Activated naive CD8-positive, alpha-beta T cell treated with anti-CD3 and anti-CD28 coated beads for 36 hours (primary cell): ENCODE data around the gene MUC12. TPM values are rescaled to one million over a fixed set of nuclear protein-coding genes. Genes with fewer than 3 reads are reported as not detected.
"Not testable (repeated sequence)": the region's sequence is repeated elsewhere in the genome, so short reads cannot be mapped to it uniquely, and the experiment has no call there.

Experiments
- DNase-seq: peaks from one replicate; pipeline ENCODE4 v3.0.0; 2021
- H3K27ac Mint-ChIP-seq: one replicate; pipeline ENCODE4 v1.8.0; 2022; ENCODE audit warnings: mild to moderate bottlenecking, moderate library complexity, mixed read lengths
- H3K27me3 Mint-ChIP-seq: one replicate; pipeline ENCODE4 v1.8.0; 2022; ENCODE audit warnings: mild to moderate bottlenecking, mixed read lengths
- H3K36me3 Mint-ChIP-seq: one replicate; pipeline ENCODE4 v1.8.0; 2021; ENCODE audit warnings: mild to moderate bottlenecking, mixed read lengths
- H3K4me1 Mint-ChIP-seq: one replicate; pipeline ENCODE4 v1.8.0; 2021; ENCODE audit warnings: mixed read lengths
- H3K4me3 Mint-ChIP-seq: one replicate; pipeline ENCODE4 v1.8.0; 2022; ENCODE audit warnings: mild to moderate bottlenecking, moderate library complexity, mixed read lengths
- H3K9me3 Mint-ChIP-seq: one replicate; pipeline ENCODE4 v1.8.0; 2022; ENCODE audit warnings: mixed read lengths
- total RNA-seq, 2 experiments: library from RNA; stranded (reverse); gene quantifications; one replicate each; pipeline ENCODE4 v1.2.3, GENCODE V29; 2021

MUC12 gene
- total RNA-seq, 2 experiments from 2014 or later, result 0.66 TPM; not detected in 1

DNA sequence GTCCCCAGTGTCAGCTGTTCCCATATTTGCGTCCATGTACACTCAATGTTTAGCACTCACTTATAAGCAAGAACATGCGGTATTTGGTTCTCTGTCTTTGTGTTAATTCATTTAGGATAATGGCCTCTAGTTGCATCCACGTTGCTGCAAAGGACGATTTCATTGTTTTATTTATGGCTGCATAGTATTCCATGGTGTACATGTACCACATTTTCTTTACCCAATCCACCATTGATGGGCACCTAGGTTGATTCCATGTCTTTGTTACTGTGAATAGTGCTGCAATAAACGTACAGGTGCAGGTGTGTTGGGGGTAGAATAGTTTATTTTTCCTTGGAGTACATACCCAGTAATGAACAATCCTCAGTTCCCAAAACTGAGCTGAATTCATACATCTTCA is 91.6 kb downstream of the MUC12 start:
- peaks cover 5% of the 10 kb centered on the region for H3K4me1 Mint-ChIP-seq
- H3K9me3 Mint-ChIP-seq, result no peaks in the 10 kb centered on the region
- no peak overlapping the region for H3K4me3 Mint-ChIP-seq
- peaks cover 52% of the 10 kb centered on the region for H3K27me3 Mint-ChIP-seq
- H3K36me3 Mint-ChIP-seq, result no peaks in the 10 kb centered on the region
- no peak overlapping the region for H3K27ac Mint-ChIP-seq
- DNase-seq, result no peak

DNA sequence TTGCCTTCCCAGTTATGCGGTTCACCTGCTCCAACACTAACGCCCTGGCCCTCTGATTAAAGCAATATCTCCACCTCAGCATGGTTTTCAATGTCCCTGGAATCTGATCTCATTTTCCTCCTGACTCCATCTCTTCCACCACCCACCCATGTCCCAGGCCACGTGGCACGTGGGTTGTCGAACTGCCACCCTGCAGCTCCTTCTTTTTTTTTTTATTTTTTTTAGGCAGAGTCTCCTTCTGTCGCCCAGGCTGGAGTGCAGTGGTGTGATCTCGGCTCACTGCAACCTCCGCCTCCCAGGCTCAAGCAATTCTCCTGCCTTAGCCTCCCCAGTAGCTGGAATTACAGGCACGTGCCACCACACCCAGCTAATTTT is 94.8 kb downstream of the MUC12 start:
- peaks cover 35% of the 10 kb centered on the region for H3K27me3 Mint-ChIP-seq
- not testable (repeated sequence) for H3K4me3 Mint-ChIP-seq, H3K9me3 Mint-ChIP-seq, H3K27ac Mint-ChIP-seq, DNase-seq, H3K36me3 Mint-ChIP-seq, H3K4me1 Mint-ChIP-seq

DNA sequence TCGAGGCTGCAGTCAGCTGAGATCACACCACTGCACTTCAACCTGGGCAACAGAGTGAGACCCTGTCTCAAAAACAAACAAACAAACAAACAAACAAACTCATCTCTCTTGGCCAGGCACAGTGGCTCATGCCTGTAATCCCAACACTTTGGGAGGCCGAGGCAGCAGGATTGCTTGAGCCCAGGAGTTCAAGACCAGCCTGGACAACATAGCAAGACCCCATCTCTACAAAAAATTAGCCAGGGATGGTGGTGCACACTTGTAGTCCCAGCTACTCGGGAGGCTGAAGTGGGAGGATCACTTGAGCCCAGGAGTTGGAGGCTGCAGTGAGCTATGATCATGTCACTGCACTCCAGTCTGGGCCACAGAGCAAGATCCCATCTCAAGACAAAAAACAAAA is 95.8 kb downstream of the MUC12 start:
- not testable (repeated sequence) for H3K9me3 Mint-ChIP-seq, H3K27ac Mint-ChIP-seq, H3K36me3 Mint-ChIP-seq, H3K4me3 Mint-ChIP-seq, DNase-seq, H3K4me1 Mint-ChIP-seq
- peaks cover 30% of the 10 kb centered on the region for H3K27me3 Mint-ChIP-seq

DNA sequence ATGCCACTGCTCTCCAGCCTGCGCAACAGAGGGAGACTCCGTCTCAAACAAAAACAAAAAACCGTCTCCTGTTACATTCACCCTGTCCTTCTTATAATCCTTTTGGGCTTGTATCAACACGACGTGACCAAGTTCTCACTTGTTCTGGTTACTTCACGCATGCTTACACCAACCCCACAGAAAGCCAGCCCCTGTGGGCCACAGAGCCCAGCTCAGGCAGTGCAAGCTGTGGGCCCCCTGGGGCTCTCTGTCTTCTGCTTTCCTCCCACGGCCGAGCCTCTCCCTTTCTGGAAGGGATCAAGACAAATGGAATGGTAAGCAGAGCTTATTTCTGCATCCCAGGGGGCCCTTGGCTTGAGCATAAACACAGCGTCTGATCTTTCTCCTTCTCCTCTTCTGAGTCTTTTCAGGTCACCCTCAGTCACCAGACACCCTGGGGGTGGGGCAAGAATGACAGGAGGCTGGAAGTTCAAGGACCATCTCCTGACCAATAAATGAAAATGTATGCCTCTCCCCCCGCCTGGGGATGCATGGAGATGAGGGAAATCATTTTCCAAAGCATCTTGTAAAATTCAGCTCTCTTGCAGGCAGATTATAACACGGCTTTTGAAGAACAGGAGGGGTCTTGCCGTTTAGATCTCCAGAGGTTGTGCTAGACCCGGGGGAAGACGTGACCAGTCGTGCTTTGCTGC is 96.9 kb downstream of the MUC12 start:
- no peak overlapping the region for H3K4me3 Mint-ChIP-seq

DNA sequence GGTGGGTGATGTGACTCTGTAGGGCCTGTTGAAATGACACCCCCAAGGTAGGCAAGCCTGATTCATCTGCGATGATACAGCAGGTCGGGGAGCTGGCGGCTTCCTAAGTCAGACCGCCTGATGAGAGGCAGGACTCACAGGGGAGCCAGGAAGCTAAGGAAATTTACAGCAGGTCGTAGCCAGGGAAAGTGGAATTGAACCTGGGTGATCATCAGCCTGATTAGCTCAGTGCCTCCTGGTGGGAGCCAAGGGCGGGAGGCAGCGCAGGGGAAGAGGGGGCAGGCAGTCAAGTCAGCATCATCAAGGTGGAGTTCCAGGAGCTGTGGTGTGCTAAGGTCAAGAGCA is 97.4 kb downstream of the MUC12 start:
- no peak for DNase-seq
- Mint-ChIP-seq H3K27ac (no peak overlapping the region), H3K4me1 (no peaks in the 10 kb centered on the region), H3K4me3 (no peak overlapping the region), H3K36me3 (no peaks in the 10 kb centered on the region), H3K27me3 (peaks cover 24% of the 10 kb centered on the region), H3K9me3 (no peaks in the 10 kb centered on the region)

More for the DNA sequence above, 96.9 kb downstream of the MUC12 start:
- Mint-ChIP-seq H3K4me1 (no peaks in the 10 kb centered on the region), H3K27ac (no peak overlapping the region), H3K9me3 (no peaks in the 10 kb centered on the region), H3K27me3 (peaks cover 24% of the 10 kb centered on the region), H3K36me3 (no peaks in the 10 kb centered on the region)
- DNase-seq, result no peak

DNA sequence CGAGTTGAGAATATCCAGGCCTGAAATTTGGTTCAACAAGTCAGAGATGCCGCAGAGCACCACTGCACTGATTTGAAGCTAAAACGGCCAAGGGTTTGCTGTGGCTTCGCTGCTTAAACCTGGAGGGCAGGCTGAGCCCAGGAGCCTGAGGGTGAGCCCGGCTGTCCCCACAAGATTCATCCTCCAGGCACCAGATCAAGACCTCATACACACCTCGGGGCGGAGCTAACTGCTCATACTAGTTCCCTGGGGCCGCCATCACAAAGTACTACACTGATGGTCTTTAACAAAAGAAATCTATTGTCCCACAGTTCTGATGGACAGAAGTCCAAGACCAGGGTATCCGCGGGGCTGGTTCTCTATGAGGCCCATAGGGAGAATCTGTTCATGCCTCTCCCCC is 99.0 kb downstream of the MUC12 start:
- Mint-ChIP-seq H3K4me3 (no peak overlapping the region), H3K27ac (no peak overlapping the region), H3K36me3 (no peaks in the 10 kb centered on the region), H3K4me1 (no peaks in the 10 kb centered on the region), H3K9me3 (no peaks in the 10 kb centered on the region), H3K27me3 (peaks cover 24% of the 10 kb centered on the region)
- no peak for DNase-seq

Other genes starting within 250 kb of the MUC12 start
- gene EPO, start 249.1 kb upstream of the MUC12 start, total RNA-seq, result not detected
- not detected for gene ZAN, start 236.0 kb upstream of the MUC12 start, total RNA-seq
- gene EPHB4, start 142.0 kb upstream of the MUC12 start, total RNA-seq, result 1 to 10 TPM; 2.5 to 2.9 TPM
- gene SLC12A9, start 116.9 kb upstream of the MUC12 start, total RNA-seq, result 10 to 100 TPM; 13.4 to 14.6 TPM
- 10 to 100 TPM; 44.2 to 45.1 TPM for gene TRIP6, start 102.2 kb upstream of the MUC12 start, total RNA-seq
- 100 to 1,000 TPM; 296 to 297 TPM for gene SRRT, start 94.5 kb upstream of the MUC12 start, total RNA-seq
- 1 to 10 TPM; 1.7 to 2.3 TPM for gene UFSP1, start 79.8 kb upstream of the MUC12 start, total RNA-seq
- under 1 TPM in 1 of 2 experiments, not detected in 1; 0.14 TPM for gene ACHE, start 73.7 kb upstream of the MUC12 start, total RNA-seq
- gene MUC3A, start 20.0 kb upstream of the MUC12 start, total RNA-seq, result not detected
- not detected for gene MUC17, start 50.5 kb downstream of the MUC12 start, total RNA-seq
- gene TRIM56, start 115.9 kb downstream of the MUC12 start, total RNA-seq, result 10 to 100 TPM; 35.1 to 35.3 TPM
- under 1 TPM; 0.06 to 0.27 TPM for gene SERPINE1, start 157.5 kb downstream of the MUC12 start, total RNA-seq
- gene AP1S1, start 184.9 kb downstream of the MUC12 start, total RNA-seq, result 10 to 100 TPM; 30.1 to 38.4 TPM
- gene VGF, start 196.0 kb downstream of the MUC12 start, total RNA-seq, result not detected
- gene NAT16, start 210.7 kb downstream of the MUC12 start, total RNA-seq, result not detected
- gene MOGAT3, start 231.5 kb downstream of the MUC12 start, total RNA-seq, result not detected
- gene PLOD3, start 248.0 kb downstream of the MUC12 start, total RNA-seq, result 10 to 100 TPM; 19.5 to 22.7 TPM
- gene ZNHIT1, start 248.6 kb downstream of the MUC12 start, total RNA-seq, result 10 to 100 TPM; 37.3 to 38.5 TPM